C4-2B (cell line): ENCODE results near the gene ASPN.
"Not testable (repeated sequence)": the region's sequence is repeated elsewhere in the genome, so short reads cannot be mapped to it uniquely, and the experiment has no call there.

ENCODE experiments used
- ZFX ChIP-seq: fragments of 450-650 bp; IDR thresholded peaks from 2 replicates; pipeline ENCODE4 v1.6.1; 2017
- TF ChIP-seq, protein P1 (sequence below): fragments of 450-650 bp; conservative IDR thresholded peaks from 2 replicates; pipeline ENCODE4 v1.5.1; 2017; ENCODE audit warnings: mild to moderate bottlenecking

DNA sequence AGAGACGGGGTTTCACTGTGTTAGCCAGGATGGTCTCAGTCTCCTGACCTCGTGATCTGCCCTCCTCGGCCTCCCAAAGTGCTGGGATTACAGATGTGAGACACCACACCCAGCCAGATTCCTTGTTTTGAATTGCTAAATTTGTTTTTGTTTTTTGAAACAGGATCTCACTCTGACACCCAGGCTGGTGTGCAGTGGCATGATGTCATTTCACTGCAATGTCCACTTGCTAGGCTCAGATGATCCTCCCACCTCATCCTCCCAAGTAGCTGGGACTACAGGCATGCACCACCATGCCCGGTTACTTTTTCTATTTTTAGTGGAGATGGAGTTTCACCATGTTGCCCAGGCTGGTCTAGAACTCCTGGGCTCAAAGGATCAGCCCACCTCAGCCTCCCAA is 71.1 kb downstream of the ASPN start:
- TF ChIP-seq, protein P1, sequence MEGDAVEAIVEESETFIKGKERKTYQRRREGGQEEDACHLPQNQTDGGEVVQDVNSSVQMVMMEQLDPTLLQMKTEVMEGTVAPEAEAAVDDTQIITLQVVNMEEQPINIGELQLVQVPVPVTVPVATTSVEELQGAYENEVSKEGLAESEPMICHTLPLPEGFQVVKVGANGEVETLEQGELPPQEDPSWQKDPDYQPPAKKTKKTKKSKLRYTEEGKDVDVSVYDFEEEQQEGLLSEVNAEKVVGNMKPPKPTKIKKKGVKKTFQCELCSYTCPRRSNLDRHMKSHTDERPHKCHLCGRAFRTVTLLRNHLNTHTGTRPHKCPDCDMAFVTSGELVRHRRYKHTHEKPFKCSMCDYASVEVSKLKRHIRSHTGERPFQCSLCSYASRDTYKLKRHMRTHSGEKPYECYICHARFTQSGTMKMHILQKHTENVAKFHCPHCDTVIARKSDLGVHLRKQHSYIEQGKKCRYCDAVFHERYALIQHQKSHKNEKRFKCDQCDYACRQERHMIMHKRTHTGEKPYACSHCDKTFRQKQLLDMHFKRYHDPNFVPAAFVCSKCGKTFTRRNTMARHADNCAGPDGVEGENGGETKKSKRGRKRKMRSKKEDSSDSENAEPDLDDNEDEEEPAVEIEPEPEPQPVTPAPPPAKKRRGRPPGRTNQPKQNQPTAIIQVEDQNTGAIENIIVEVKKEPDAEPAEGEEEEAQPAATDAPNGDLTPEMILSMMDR, result not testable (repeated sequence)
- not testable (repeated sequence) for TF ChIP-seq ZFX
